Activated naive CD4-positive, alpha-beta T cell treated with anti-CD3 and anti-CD28 coated beads, Interleukin-2, amount 50 U/mL, for 24 hours (primary cell): ENCODE results near the gene POTEH.
"Not testable (repeated sequence)": the region's sequence is repeated elsewhere in the genome, so short reads cannot be mapped to it uniquely, and the experiment has no call there.

Experiments used
- H3K27ac Mint-ChIP-seq: one replicate; pipeline ENCODE4 v1.8.0; 2021; ENCODE audit warnings: mild to moderate bottlenecking, mixed read lengths
- H3K27me3 Mint-ChIP-seq: one replicate; pipeline ENCODE4 v1.8.0; 2021; ENCODE audit warnings: mixed read lengths
- H3K36me3 Mint-ChIP-seq: one replicate; pipeline ENCODE4 v1.8.0; 2021; ENCODE audit warnings: mixed read lengths
- H3K4me1 Mint-ChIP-seq: one replicate; pipeline ENCODE4 v1.8.0; 2021; ENCODE audit warnings: mixed read lengths
- H3K4me3 Mint-ChIP-seq: one replicate; pipeline ENCODE4 v1.8.0; 2021; ENCODE audit warnings: mild to moderate bottlenecking, mixed read lengths
- H3K9me3 Mint-ChIP-seq: one replicate; pipeline ENCODE4 v1.8.0; 2021; ENCODE audit warnings: mixed read lengths

POTEH gene

DNA sequence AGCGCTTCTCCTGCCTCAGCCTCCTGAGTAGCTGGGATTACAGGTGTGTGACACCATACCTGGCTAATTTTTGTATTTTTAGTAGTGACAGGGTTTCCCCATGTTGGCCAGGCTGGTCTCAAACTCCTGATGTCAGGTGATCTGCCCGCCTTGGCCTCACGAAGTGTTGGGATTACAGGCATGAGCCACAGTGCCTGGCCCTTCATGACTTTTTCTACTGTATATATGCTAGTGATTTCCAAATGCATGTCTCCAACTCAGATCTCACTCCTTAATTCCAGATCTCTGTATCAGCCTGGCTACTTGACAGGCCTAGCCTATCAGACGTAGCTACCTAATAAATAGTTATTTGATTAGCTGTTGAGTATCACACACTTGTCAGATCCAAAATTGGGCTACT is 23.8 kb downstream of the POTEH start:
- not testable (repeated sequence) for H3K27ac Mint-ChIP-seq, H3K4me1 Mint-ChIP-seq, H3K27me3 Mint-ChIP-seq, H3K4me3 Mint-ChIP-seq, H3K9me3 Mint-ChIP-seq, H3K36me3 Mint-ChIP-seq

DNA sequence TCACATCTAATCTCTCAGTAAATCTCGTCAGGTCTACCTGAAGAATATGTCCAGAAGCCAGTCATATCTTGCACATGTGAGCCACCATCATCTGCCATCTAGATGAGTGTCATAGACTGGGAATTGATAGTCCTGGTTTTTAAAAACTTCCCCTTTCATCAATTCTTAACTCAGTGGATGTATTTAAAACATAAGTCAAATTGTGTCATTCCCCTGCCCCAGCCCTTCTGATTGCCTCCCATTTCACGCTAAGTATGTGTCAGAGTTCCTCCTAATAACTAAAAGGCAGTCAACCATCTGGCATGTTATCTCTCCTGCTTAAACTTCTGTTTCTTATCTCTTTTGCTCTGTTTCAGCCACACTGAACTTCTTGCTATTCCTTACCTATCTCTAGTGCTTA is 24.3 kb downstream of the POTEH start:
- not testable (repeated sequence) for H3K27ac Mint-ChIP-seq, H3K27me3 Mint-ChIP-seq, H3K36me3 Mint-ChIP-seq, H3K4me3 Mint-ChIP-seq, H3K9me3 Mint-ChIP-seq, H3K4me1 Mint-ChIP-seq

DNA sequence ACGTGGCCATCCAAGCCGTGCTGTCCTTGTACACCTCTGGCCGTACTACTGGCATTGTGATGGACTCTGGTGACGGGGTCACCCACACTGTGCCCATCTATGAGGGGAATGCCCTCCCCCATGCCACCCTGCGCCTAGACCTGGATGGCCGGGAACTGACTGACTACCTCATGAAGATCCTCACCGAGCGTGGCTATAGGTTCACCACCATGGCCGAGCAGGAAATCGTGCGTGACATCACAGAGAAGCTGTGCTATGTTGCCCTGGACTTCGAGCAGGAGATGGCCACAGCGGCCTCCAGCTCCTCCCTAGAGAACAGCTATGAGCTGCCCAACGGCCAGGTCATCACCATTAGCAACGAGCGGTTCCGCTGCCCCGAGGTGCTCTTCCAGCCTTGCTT is 32.1 kb downstream of the POTEH start:
- H3K36me3 Mint-ChIP-seq, H3K9me3 Mint-ChIP-seq, H3K4me1 Mint-ChIP-seq, H3K4me3 Mint-ChIP-seq, H3K27ac Mint-ChIP-seq, H3K27me3 Mint-ChIP-seq: not testable (repeated sequence)

DNA sequence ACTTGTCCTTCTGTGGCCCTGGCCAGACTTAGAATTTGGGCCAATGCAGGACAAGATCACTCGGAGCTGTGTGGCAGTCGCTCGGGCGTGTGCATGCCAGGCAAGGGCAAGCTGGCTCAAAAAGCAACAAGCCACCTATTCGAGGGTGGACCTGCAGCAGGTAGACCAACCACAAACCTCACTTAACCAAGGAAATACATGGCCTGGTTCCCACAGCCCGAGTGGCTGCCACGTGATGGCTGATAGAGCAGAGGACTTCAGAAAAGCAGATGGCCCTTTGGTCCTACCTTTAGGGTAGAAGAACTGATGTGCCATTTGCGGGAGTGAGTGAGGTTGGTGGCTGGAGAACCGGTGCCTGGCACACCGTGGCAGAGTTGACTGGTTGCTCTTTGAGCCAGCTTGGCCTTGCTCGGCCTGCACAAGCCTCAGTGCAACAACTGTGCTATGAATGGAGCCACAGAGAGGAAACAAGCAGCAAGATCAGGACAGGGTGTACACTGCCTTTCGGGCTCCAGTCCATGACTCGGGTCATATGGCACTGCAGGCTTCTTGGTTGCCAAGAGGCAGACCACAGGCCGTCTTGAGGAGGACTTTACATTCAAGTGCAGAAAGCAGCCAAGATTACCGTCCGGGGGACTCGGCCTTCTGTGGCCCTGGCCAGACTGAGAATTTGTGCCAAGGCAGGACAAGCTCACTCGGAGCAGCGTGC is 39.5 kb downstream of the POTEH start:
- not testable (repeated sequence) for H3K27me3 Mint-ChIP-seq, H3K4me1 Mint-ChIP-seq, H3K36me3 Mint-ChIP-seq, H3K4me3 Mint-ChIP-seq, H3K27ac Mint-ChIP-seq, H3K9me3 Mint-ChIP-seq

DNA sequence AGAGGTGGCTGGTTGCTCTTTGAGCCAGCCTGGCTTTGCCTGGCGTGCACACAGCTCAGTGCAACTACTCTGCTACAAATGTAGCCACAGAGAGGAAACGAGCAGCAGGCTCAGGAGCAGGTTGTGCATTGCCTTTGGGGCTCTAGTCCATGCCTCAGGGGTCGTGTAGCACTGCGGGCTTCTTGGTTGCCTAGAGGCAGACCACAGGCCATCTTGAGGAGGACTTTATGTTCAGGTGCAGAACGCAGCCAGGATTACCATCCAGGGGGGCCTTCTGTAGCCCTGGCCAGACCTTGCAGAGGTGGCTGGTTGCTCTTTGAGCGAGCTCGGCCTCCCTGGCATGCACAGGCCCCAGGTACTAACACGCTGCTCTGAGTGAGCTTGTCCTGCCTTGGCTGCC is 41.2 kb downstream of the POTEH start:
- H3K4me1 Mint-ChIP-seq, H3K4me3 Mint-ChIP-seq, H3K36me3 Mint-ChIP-seq, H3K27me3 Mint-ChIP-seq, H3K27ac Mint-ChIP-seq, H3K9me3 Mint-ChIP-seq: not testable (repeated sequence)

DNA sequence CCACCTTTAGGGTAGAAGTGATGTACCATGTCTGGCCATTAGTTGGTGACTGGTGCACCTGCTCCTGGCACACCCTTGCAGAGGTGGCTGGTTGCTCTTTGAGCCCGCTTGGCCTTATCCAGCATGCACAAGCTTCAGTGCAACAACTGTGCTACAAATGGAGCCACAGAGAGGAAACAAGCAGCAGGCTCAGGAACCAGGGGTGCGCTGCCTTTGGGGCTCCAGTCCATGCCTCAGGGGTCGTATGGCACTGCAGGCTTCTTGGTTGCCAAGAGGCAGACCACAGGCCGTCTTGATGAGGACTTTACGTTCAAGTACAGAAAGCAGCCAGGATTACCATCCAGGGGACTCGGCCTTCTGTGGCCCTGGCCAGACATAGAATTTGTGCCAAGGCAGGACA is 44.6 kb downstream of the POTEH start:
- not testable (repeated sequence) for H3K27ac Mint-ChIP-seq, H3K4me3 Mint-ChIP-seq, H3K36me3 Mint-ChIP-seq, H3K4me1 Mint-ChIP-seq, H3K27me3 Mint-ChIP-seq, H3K9me3 Mint-ChIP-seq

DNA sequence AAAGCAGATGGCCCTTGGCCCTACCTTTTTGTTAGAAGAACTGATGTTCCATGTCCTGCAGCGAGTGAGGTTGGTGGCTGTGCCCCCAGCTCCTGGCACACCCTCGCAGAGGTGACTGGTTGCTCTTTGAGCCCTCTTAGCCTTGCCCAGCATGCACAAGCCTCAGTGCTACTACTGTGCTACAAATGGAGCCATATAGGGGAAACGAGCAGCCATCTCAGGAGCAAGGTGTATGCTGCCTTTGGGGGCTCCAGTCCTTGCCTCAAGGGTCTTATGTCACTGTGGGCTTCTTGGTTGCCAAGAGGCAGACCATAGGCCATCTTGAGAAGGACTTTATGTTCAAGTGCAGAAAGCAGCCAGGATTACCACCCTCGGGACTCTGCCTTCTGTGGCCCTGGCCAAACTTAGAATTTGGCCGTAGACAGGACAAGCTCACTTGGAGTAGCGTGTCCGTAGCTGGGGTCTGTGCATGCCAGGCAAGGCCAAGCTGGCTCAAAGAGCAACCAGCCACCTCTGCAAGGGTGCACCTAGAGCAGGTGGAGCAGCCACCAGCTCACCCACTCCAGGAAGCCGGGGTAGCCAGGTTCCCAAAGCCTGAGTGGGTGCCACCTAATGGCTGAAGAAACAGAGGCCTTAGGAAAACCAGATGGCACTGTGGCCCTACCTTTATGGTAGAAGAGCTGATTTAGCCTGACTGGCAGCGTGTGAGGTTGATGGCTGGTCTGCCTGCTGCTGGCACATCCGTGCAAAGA is 48.5 kb downstream of the POTEH start:
- not testable (repeated sequence) for H3K27me3 Mint-ChIP-seq, H3K27ac Mint-ChIP-seq, H3K4me3 Mint-ChIP-seq, H3K4me1 Mint-ChIP-seq, H3K9me3 Mint-ChIP-seq, H3K36me3 Mint-ChIP-seq

DNA sequence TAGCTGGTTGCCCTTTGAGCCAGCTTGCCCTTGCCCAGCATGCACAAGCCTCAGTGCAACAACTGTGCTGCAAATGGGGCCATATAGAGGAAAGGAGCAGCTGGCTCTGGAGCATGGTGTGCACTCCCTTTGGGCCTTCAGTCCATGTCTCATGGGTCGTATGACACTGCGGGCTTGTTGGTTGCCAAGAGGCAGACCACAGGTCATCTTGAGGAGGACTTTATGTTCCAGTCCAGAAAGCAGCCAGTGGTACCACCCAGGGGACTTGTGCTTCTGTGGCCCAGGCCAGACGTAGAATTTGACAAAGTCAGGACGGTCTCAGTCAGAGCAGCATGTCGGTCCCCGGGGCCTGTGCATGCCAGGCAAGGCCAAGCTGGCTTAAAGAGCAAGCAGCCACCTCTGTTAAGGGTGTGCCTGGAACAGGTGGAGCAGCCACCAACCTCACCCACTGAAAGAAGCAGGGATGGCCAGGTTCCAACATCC is 49.1 kb downstream of the POTEH start:
- not testable (repeated sequence) for H3K27ac Mint-ChIP-seq, H3K4me3 Mint-ChIP-seq, H3K27me3 Mint-ChIP-seq, H3K36me3 Mint-ChIP-seq, H3K9me3 Mint-ChIP-seq, H3K4me1 Mint-ChIP-seq

DNA sequence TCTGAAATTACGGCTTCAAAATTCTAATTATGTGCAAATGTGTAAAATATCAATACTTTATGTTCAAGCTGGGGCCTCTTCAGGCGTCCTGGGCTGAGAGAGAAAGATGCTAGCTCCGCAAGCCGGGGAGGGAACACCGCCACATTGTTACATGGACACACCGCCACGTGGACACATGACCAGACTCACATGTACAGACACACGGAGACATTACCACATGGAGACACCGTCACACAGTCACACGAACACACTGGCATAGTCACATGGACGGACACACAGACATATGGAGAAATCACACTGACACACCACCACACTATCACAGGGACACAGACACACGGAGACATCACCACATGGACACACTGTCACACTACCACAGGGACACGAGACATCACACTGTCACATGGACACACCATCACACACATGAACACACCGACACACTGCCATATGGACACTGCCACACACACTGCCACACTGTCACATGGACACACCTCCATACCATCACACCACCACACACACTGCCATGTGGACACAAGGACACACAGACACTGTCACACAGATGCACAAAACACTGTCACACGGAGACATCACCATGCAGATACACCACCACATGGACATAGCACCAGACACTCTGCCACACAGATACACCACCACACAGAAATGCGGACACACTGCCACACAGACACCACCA is 58.0 kb downstream of the POTEH start:
- H3K4me1 Mint-ChIP-seq, H3K27ac Mint-ChIP-seq, H3K27me3 Mint-ChIP-seq, H3K4me3 Mint-ChIP-seq, H3K36me3 Mint-ChIP-seq, H3K9me3 Mint-ChIP-seq: not testable (repeated sequence)

DNA sequence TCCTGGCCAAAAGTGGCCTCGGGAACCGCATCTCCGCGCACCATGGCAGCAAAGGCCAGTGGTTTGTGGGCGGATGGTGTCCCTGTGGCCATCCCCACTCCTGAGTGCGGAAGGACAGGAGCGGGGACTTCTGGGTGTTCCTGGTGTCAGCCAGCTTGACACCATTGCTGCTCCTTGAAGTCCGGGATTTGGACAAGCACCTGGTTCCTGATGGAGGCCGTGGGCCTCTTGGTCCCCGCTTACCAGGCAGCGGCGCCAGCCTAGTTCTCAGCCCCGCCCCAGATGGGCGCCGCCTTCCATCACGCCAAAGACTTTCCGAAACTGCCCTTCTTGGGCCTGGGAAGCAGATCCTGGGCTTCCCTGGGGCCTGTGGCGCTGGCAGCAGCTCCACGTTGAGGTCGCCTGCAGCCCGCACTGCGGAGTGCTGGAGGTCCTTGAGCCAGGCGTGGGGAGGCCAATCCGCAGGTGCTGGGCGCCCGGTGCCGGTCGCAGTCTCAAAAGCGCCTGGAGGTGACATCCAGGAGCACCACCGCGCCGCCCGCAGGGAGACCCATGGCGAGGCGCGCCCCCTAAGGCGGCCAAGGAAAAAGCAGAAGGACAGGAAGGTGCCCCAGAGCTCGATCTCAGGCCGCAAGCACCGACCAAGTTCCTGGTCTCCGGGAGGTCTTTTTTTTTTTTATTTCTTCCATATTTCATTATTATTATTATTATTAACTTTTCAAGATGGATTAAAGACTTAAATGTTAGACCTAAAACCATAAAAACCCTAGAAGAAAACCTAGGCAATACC is 59.5 kb downstream of the POTEH start:
- not testable (repeated sequence) for H3K9me3 Mint-ChIP-seq, H3K4me1 Mint-ChIP-seq, H3K27ac Mint-ChIP-seq, H3K36me3 Mint-ChIP-seq, H3K27me3 Mint-ChIP-seq, H3K4me3 Mint-ChIP-seq

DNA sequence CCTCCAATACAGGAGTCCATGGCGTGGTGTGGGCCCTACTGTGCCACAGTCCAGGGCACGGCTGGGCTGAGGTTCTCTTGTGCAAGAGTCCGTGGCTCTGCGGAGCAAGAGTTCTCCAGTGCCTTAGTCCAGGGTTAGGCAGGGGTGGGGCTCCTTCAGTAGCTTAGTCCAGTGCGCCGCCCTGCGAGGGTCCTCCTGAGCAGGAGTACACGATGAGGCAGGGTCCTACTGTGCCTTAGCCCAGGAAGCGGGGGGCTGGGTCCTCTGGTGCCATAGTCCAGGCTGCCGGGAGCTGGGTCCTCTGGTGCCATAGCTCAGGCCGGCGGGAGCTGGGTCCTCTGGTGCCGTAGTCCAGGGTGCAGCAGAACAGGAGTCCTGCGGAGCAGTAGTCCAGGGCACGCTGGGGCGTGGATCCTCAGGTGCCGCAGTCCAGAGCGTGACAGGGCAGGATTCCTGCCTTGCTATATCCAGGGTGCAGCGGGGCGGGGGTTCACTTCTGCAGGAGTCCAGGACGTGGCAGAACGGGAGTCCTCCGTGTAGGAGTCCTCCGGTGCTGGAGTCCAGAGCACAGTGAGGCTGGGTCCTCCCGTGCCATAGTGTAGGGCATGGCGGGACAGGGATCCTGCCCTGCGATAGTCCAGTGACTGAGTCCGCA is 69.7 kb downstream of the POTEH start:
- not testable (repeated sequence) for H3K4me1 Mint-ChIP-seq, H3K9me3 Mint-ChIP-seq, H3K36me3 Mint-ChIP-seq, H3K27ac Mint-ChIP-seq, H3K27me3 Mint-ChIP-seq, H3K4me3 Mint-ChIP-seq

DNA sequence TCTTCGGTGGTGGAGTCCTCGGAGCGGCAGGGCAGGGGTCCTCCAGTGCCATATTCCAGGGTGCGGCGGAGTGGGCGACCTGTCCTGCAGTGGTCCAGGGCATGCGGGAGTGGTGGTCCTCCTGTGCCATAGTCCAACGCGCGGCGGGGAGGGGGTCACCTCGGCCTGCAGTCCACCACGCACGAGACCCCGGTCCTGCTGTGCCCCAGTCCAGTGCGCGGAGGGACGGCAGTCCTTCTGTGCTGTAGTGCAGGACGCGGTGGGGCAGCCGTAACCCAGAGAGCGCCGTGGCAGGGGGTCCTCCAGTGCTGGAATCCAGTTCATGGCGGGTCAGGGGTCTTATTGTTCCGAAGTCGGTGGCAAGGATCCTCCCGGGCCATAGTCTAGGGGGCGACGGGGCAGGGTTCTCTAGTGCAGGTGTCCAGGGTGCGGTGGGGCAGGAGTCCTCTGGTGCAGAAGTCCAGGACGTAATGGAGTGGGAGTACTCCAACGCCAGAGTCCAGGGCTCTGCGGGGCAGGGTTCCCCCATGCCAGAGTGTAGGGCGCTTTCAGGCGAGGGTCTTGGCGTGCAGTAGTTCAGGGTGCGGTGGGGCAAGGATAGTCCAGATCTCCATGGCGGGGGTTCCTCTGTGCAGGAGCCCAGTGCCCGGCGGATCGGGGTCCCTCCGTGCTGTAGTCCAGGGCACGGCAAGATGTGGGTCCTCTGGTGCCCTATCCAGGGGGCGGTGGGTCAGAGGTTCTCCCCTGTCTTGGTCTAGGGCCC is 70.7 kb downstream of the POTEH start:
- not testable (repeated sequence) for H3K27ac Mint-ChIP-seq, H3K27me3 Mint-ChIP-seq, H3K4me1 Mint-ChIP-seq, H3K36me3 Mint-ChIP-seq, H3K9me3 Mint-ChIP-seq, H3K4me3 Mint-ChIP-seq

DNA sequence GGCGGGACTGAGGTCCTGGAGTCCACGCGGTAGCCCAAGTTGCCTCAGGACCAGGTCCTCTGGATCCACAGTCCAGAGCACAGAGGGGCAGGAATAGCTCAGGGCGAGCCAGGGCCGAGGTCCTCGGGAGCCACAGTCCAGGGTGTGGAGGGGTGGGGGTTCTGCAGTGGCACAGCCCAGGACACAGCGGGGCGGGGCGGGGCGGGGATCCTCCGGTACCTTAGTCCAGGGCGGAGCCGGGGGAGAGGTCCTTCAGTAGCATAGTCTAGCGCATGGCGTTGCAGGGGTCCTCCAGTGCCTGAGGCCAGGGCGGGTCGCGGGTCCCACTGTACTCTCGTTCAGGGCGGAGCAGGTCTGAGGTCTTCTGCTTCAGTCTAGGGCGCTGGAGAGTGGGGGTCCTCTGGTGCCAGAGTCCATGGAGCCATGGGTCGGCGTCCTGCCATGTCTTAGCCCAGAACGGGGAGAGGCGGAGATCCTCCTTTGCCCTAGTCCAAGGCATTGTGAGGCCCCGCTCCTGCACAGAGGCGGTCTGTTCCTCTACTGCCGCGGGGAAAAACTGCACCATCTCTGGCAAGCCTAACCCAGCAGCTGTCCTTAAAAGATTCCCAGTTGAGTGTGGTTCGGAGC is 71.4 kb downstream of the POTEH start:
- not testable (repeated sequence) for H3K27me3 Mint-ChIP-seq, H3K4me1 Mint-ChIP-seq, H3K9me3 Mint-ChIP-seq, H3K4me3 Mint-ChIP-seq, H3K27ac Mint-ChIP-seq, H3K36me3 Mint-ChIP-seq

DNA sequence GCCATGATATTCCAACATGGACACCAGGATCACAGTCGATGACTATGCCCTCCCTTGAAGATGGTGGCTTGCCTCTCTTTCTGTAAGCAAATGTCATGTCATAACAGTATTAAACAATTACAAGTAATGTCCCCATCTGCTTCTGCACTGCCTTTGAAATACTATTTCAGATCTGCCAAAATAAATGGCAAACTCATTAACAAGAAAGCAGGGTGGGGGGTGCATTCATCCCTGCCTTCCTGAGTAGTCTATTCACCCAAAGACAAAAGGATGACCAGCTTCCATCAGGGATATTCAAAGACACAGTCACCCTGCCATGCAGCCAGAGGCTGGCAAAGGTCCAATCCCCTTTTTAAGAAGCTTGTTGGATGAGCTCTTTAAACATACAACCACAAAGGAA is 73.7 kb downstream of the POTEH start:
- not testable (repeated sequence) for H3K4me3 Mint-ChIP-seq, H3K36me3 Mint-ChIP-seq, H3K9me3 Mint-ChIP-seq, H3K4me1 Mint-ChIP-seq, H3K27ac Mint-ChIP-seq, H3K27me3 Mint-ChIP-seq
